Liver (tissue), 9 donors: ENCODE results near the gene ST8SIA1. TPM values are rescaled to one million over a fixed set of nuclear protein-coding genes. Genes with fewer than 3 reads are reported as not detected.

Experiments used
- DNase-seq: peaks from one replicate; pipeline ENCODE4 v3.0.0-alpha.2; 2017; ENCODE audit warnings: low spot score
- H3K27ac ChIP-seq, 2 donors: one replicate each; pipeline ENCODE4 v1.7.0; 2013; ENCODE audit warnings: inconsistent platforms in 2 of 2, low read length in 2 of 2, control low read depth in 1 of 2, low read depth in 1 of 2, mild to moderate bottlenecking in 1 of 2
- H3K27me3 ChIP-seq, 4 donors: one replicate each; pipeline versions ENCODE4 v1.6.1 to v1.7.0; 2013; ENCODE audit warnings: low read length in 3 of 4, inconsistent platforms in 1 of 4, mild to moderate bottlenecking in 1 of 4, moderate library complexity in 1 of 4; ENCODE audit not compliant: control insufficient read depth in 4 of 4, insufficient read depth in 4 of 4
- H3K36me3 ChIP-seq, 4 donors: one replicate each; pipeline versions ENCODE4 v1.6.1 to v1.7.0; 2013; ENCODE audit warnings: low read length in 3 of 4, mild to moderate bottlenecking in 3 of 4, low read depth in 1 of 4, moderate library complexity in 1 of 4; ENCODE audit not compliant: control insufficient read depth in 4 of 4, insufficient read depth in 3 of 4
- H3K4me1 ChIP-seq, 4 donors: one replicate each; pipeline versions ENCODE4 v1.6.1 to v1.7.0; 2013; ENCODE audit warnings: low read length in 3 of 4, mild to moderate bottlenecking in 3 of 4, moderate library complexity in 1 of 4; ENCODE audit not compliant: control insufficient read depth in 4 of 4, insufficient read depth in 4 of 4
- H3K4me3 ChIP-seq, 3 donors: one replicate each; pipeline versions ENCODE4 v1.6.1 to v1.7.0; 2013; ENCODE audit warnings: low read length in 3 of 3, control low read depth in 1 of 3, low read depth in 1 of 3, mild to moderate bottlenecking in 1 of 3
- H3K9ac ChIP-seq, 2 donors: one replicate each; pipeline ENCODE4 v1.7.0; 2013; ENCODE audit warnings: low read length in 2 of 2, mild to moderate bottlenecking in 2 of 2, moderate library complexity in 2 of 2, control low read depth in 1 of 2, low read depth in 1 of 2
- H3K9me3 ChIP-seq, 4 donors: one replicate each; pipeline versions ENCODE4 v1.6.1 to v1.7.0; 2013; ENCODE audit warnings: low read length in 3 of 4; ENCODE audit not compliant: control insufficient read depth in 4 of 4
- ATF3 ChIP-seq: IDR thresholded peaks from 2 replicates; pipeline ENCODE4 v1.6.1; 2016; ENCODE audit warnings: antibody characterized with exemption
- CTCF ChIP-seq: fragments of 150-350 bp; IDR thresholded peaks from 2 replicates; pipeline ENCODE4 v1.5.1; 2017; ENCODE audit warnings: improper control_type of control experiment, low read depth, low read length; ENCODE audit not compliant: missing input control
- EGR1 ChIP-seq, 2 donors: IDR thresholded peaks; 2 replicates each; pipeline ENCODE4 v1.6.1; 2016 to 2018; ENCODE audit warnings: antibody characterized with exemption in 2 of 2, low read depth in 2 of 2
- FOXA1 ChIP-seq: IDR thresholded peaks from 2 replicates; pipeline ENCODE4 v1.6.1; 2016; ENCODE audit warnings: antibody characterized with exemption
- FOXA2 ChIP-seq: IDR thresholded peaks from 2 replicates; pipeline ENCODE4 v1.6.1; 2016; ENCODE audit warnings: antibody characterized with exemption
- HNF4A ChIP-seq, 2 donors: conservative IDR thresholded peaks; 2 replicates each; pipeline ENCODE4 v1.6.1; 2016; ENCODE audit warnings: antibody characterized with exemption in 2 of 2, mild to moderate bottlenecking in 2 of 2
- HNF4G ChIP-seq: IDR thresholded peaks from 2 replicates; pipeline ENCODE4 v1.6.1; 2016; ENCODE audit warnings: antibody characterized with exemption
- JUND ChIP-seq, 2 donors: IDR thresholded peaks; 2 replicates each; pipeline ENCODE4 v1.6.1; 2016; ENCODE audit warnings: antibody characterized with exemption in 2 of 2
- MAX ChIP-seq: IDR thresholded peaks from 2 replicates; pipeline ENCODE4 v1.6.1; 2016; ENCODE audit warnings: antibody characterized with exemption
- NR2F2 ChIP-seq: IDR thresholded peaks from 2 replicates; pipeline ENCODE4 v1.6.1; 2016; ENCODE audit warnings: antibody characterized with exemption
- RAD21 ChIP-seq, 2 donors: IDR thresholded peaks; 2 replicates each; pipeline ENCODE4 v1.6.1; 2016; ENCODE audit warnings: antibody characterized with exemption in 2 of 2, mild to moderate bottlenecking in 2 of 2
- REST ChIP-seq: IDR thresholded peaks from 2 replicates; pipeline ENCODE4 v1.6.1; 2016; ENCODE audit warnings: antibody characterized with exemption, mild to moderate bottlenecking
- RXRA ChIP-seq, 2 donors: IDR thresholded peaks; 2 replicates each; pipeline ENCODE4 v1.6.1; 2017 to 2018; ENCODE audit warnings: antibody characterized with exemption in 2 of 2, mild to moderate bottlenecking in 1 of 2
- SP1 ChIP-seq: IDR thresholded peaks from 2 replicates; pipeline ENCODE4 v1.6.1; 2018; ENCODE audit warnings: antibody characterized with exemption, mild to moderate bottlenecking
- TAF1 ChIP-seq: conservative IDR thresholded peaks from 2 replicates; pipeline ENCODE4 v1.6.1; 2016; ENCODE audit warnings: antibody characterized with exemption, mild to moderate bottlenecking
- YY1 ChIP-seq: IDR thresholded peaks from 2 replicates; pipeline ENCODE4 v1.6.1; 2016; ENCODE audit warnings: antibody characterized with exemption, mild to moderate bottlenecking
- ZBTB33 ChIP-seq: IDR thresholded peaks from 2 replicates; pipeline ENCODE4 v1.6.1; 2016; ENCODE audit warnings: antibody characterized with exemption
- WGBS: extraction: QIAGEN DNeasy Blood & Tissue Kit; methylation state at CpG from one replicate; pipeline ENCODE4 v1.1.7; 2013; 5-methylcytosine and 5-hydroxymethylcytosine counted together
- polyA plus RNA-seq, 2 donors: library from polyadenylated mRNA; stranded (reverse) in 1 of 2; unstranded in 1 of 2; fragments of 200-250 nt in 1 of 2; fragments of >200 nt in 1 of 2; fragmentation: Nextera tagmentation in 1 of 2; extraction: Ambion mirVana in 1 of 2; gene quantifications; one replicate each; pipeline versions ENCODE4 v1.2.1 to v1.2.3, GENCODE V29; 2013 to 2015
- total RNA-seq, 2 donors: library from RNA; depleted of rRNA; stranded (reverse); fragments of >200 nt; gene quantifications; one replicate each; pipeline ENCODE4 v1.2.3, GENCODE V29; 2014
- donor health status: healthy.
- donor health status: healthy.
- donor health status: healthy.
- donor health status: healthy.
- donor health status: healthy.

The ST8SIA1 gene
- total and polyA plus RNA-seq, 4 donors, result 0.02 to 1.0 (median 0.17) TPM; not detected in 1

- no peak for TF ChIP-seq ZBTB33
- TF ChIP-seq YY1, result no peak
- TF ChIP-seq JUND (IDR thresholded peaks at IDR 0.05), result no peak
Measured at GRCh38 chr12:22223356-22223755, 111.2 kb downstream of the ST8SIA1 start (continued).

GRCh38 chr12:22217556-22217955 lies 117.0 kb downstream of the ST8SIA1 start:
- Histone ChIP-seq H3K27me3 (no peaks in the 10 kb centered on the region), H3K4me3 (no peak overlapping the region), H3K4me1 (no peaks in the 10 kb centered on the region), H3K27ac (no peak overlapping the region), H3K9me3 (peaks cover 0 to 2% (median 0%) of the 10 kb centered on the region in 4 donors), H3K9ac (no peak overlapping the region), H3K36me3 (no peaks in the 10 kb centered on the region)
- TF ChIP-seq RXRA (IDR thresholded peaks at IDR 0.05) (no peak), YY1 (no peak), JUND (IDR thresholded peaks at IDR 0.05) (no peak), ZBTB33 (no peak), FOXA1 (no peak), SP1 (no peak), ATF3 (no peak), CTCF (no peak), TAF1 (no peak), MAX (no peak), HNF4G (no peak), REST (no peak), NR2F2 (no peak), EGR1 (IDR thresholded peaks at IDR 0.05; ENCODE audit: low read depth in 2 of 2) (no peak), RAD21 (IDR thresholded peaks at IDR 0.05) (no peak), HNF4A (conservative IDR thresholded peaks at IDR 0.05) (no peak), FOXA2 (no peak)
- no peak for DNase-seq
- 72% methylated on average over 1 of the region's 1 CpG for WGBS
